ENCODE results near the gene FAM184B.

The FAM184B gene

DNA sequence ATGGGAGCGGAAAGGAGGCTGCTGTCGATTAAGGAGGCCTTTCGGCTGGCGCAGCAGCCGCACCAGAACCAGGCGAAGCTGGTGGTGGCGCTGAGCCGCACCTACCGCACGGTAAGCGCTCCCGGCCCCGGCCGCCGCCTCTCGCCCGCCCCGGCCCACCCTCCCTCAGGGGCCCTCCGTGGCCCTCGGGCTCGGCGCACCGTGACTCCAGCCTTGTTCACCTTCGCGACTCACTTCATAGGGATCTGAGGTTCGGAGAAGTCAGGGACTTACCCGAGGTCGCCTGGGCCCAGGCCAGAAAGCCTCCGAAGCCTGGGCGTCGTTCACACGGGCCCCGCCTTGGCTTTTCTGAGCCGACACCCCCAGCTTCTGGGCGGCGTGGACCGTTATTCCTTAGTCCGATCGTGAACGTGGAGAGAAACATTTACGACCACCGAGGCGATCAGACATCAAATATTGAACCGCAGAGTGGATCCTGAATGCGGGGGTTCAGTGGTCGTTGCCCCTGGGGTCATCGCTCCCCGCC is 29.7 kb upstream of the FAM184B start:
- TF ChIP-seq, protein P1, sequence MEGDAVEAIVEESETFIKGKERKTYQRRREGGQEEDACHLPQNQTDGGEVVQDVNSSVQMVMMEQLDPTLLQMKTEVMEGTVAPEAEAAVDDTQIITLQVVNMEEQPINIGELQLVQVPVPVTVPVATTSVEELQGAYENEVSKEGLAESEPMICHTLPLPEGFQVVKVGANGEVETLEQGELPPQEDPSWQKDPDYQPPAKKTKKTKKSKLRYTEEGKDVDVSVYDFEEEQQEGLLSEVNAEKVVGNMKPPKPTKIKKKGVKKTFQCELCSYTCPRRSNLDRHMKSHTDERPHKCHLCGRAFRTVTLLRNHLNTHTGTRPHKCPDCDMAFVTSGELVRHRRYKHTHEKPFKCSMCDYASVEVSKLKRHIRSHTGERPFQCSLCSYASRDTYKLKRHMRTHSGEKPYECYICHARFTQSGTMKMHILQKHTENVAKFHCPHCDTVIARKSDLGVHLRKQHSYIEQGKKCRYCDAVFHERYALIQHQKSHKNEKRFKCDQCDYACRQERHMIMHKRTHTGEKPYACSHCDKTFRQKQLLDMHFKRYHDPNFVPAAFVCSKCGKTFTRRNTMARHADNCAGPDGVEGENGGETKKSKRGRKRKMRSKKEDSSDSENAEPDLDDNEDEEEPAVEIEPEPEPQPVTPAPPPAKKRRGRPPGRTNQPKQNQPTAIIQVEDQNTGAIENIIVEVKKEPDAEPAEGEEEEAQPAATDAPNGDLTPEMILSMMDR (IDR thresholded peaks at IDR 0.05): no peak

GRCh38 chr4:17810260-17811077 is 29.0 kb upstream of the FAM184B start, which contains the start of the genes DCAF16 and NCAPG:
DCAF16 (minus strand) TSS chr4:17810757; CDS start chr4:17804141, 6,616 bp downstream.
NCAPG (plus strand) TSS chr4:17810979; CDS start chr4:17811078, 99 bp downstream.
- TF ChIP-seq, protein P1 (IDR thresholded peaks at IDR 0.05): no peak

DNA sequence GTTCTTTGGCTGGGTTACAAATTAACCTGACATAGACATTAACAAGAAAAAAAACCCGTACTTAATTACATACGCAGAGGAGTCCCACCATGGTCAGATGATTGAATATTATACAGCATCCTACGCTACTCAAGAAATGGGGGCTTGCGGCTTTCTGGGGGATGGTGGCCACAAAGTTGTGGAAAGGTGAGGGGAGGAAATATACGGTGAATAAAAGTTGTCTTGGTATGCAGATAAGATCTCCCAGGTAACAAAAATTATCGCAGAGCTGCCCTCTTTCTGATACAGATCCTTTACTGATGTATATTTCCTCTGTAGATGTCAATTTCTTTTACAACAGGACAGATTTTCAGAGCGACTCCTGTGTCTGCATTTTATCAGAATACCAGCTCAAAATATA is 28.2 kb upstream of the FAM184B start:
- TF ChIP-seq, protein P1 (IDR thresholded peaks at IDR 0.05): no peak

- TF ChIP-seq, protein P1 (IDR thresholded peaks at IDR 0.05): no peak
Observed at GRCh38 chr4:17807446-17807845, 26.0 kb upstream of the FAM184B start.

- TF ChIP-seq, protein P1 (IDR thresholded peaks at IDR 0.05): no peak
Observed at GRCh38 chr4:17805580-17806155, 24.2 kb upstream of the FAM184B start.

DNA sequence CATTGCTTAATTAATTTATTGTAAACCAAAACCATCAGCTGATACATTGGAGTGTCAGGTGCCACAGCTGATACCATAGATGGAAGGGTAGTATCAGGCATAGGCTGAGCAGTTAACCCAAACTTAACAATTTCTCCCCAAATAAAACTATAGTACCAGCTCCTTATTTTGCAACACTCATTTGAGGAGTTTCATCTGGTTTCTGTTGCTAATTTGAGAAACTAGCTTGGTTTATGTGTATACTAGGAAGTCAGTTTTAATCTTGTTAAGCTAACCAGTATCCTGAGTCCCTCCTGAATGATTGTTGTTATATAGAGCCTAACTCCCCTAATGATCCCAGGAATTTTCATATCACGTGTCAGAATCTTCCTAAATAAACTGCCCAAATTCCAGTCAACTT is 16.4 kb upstream of the FAM184B start:
- TF ChIP-seq, protein P1 (IDR thresholded peaks at IDR 0.05): no peak

- TF ChIP-seq, protein P1 (IDR thresholded peaks at IDR 0.05): no peak
Observed at GRCh38 chr4:17794730-17795129, 13.3 kb upstream of the FAM184B start.
